ENCODE measurements around the gene NRROS. TPM values are rescaled to one million over a fixed set of nuclear protein-coding genes. Genes with fewer than 3 reads are reported as not detected.

NRROS gene
- total RNA-seq, 1 donor from 2014 or later = 1.4 TPM

DNA sequence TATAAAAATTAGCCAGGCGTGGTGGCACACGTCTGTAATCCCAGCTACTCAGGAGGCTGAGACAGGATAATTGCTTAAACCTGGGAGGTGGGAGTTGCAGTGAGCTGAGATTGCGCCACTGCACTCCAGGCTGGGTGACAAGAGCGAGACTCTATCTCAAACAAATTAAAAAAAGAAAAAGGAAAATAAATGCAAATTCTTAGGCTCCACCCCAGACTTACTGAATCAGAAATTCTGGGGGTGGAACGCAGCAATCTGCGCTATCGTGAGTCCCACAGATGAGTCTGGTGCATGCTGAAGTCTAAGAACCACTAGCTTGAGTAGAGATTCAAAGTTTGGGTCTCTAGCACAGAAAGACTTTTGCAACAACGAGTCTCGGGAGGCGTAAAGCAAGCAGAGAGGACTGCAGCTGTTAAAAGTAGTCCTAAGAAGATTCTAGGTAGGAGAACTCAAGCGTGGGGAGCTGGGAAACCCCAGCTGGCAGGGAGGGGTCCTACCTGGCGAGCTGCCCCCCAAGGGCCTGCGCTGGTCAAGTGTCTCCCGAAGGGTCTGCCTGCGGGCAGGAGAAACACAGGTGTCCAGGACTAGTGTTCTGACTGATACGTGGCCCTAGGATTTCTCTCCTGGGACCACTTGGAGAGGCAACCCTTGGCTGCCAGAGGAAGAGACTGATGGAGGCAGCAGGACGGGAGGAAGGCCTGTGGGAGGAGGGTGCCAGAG, 50.6 kb downstream of the NRROS start:
- Mint-ChIP-seq H3K4me1 (ENCODE audit: low read depth) (no peaks in the 10 kb centered on the region), H3K9me3 (ENCODE audit: low read depth) (no peaks in the 10 kb centered on the region), H3K36me3 (ENCODE audit: insufficient read depth) (no peaks in the 10 kb centered on the region), H3K27me3 (peaks cover 9% of the 10 kb centered on the region), H3K27ac (no peak overlapping the region), H3K4me3 (ENCODE audit: low read depth) (no peak overlapping the region)
- TF ChIP-seq, protein P1, sequence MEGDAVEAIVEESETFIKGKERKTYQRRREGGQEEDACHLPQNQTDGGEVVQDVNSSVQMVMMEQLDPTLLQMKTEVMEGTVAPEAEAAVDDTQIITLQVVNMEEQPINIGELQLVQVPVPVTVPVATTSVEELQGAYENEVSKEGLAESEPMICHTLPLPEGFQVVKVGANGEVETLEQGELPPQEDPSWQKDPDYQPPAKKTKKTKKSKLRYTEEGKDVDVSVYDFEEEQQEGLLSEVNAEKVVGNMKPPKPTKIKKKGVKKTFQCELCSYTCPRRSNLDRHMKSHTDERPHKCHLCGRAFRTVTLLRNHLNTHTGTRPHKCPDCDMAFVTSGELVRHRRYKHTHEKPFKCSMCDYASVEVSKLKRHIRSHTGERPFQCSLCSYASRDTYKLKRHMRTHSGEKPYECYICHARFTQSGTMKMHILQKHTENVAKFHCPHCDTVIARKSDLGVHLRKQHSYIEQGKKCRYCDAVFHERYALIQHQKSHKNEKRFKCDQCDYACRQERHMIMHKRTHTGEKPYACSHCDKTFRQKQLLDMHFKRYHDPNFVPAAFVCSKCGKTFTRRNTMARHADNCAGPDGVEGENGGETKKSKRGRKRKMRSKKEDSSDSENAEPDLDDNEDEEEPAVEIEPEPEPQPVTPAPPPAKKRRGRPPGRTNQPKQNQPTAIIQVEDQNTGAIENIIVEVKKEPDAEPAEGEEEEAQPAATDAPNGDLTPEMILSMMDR (IDR thresholded peaks at IDR 0.05; ENCODE audit: unreplicated experiment) = no peak
- no peak for DNase-seq (ENCODE audit: low spot score, unreplicated experiment)

DNA sequence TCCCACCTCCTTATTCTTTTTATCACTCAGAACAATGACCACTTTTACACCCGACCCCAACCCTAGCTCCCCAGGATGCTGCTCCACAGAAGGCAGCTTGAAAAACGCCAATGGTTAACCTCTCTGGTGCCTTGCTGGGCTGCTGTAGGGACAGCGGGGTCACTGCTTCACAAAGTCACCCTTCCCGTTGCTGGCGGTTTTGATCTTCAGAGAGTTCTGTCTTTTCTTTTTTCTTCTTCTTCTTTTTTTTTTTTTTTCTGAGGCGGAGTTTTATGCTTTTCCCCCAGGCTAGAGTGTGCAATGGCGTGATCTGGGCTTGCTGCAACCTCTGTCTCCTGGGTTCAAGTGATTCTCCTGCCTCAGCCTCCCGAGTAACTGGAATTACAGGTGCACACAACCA, 51.9 kb downstream of the NRROS start:
- H3K27ac Mint-ChIP-seq = no peak overlapping the region
- no peaks in the 10 kb centered on the region for H3K36me3 Mint-ChIP-seq (ENCODE audit: insufficient read depth)
- TF ChIP-seq, protein P1 (IDR thresholded peaks at IDR 0.05; ENCODE audit: unreplicated experiment) = no peak
- peaks cover 9% of the 10 kb centered on the region for H3K27me3 Mint-ChIP-seq
- H3K9me3 Mint-ChIP-seq (ENCODE audit: low read depth) = no peaks in the 10 kb centered on the region
- H3K4me1 Mint-ChIP-seq (ENCODE audit: low read depth) = no peaks in the 10 kb centered on the region
- no peak overlapping the region for H3K4me3 Mint-ChIP-seq (ENCODE audit: low read depth)
- no peak for DNase-seq (ENCODE audit: low spot score, unreplicated experiment)

DNA sequence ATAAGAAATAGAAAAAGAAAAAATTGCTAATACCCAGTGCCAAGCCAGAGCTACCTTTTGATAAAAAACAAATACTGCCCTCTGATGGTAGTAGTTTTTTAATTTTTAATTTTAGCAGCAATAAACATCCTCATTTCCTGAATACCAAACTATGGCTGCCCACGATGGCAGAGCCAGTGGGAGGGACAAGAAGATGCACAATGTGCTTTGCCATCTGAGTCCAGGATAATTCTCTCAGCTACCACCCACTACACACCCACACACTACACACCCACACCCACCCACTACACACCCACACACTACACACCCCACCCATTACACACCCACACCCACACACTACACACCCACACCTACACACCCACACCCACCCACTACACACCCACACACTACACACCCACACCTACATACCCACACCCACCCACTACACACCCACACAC, 54.7 kb downstream of the NRROS start:
- Mint-ChIP-seq H3K27me3 (peaks cover 6% of the 10 kb centered on the region), H3K4me1 (ENCODE audit: low read depth) (no peaks in the 10 kb centered on the region), H3K4me3 (ENCODE audit: low read depth) (no peak overlapping the region), H3K9me3 (ENCODE audit: low read depth) (no peaks in the 10 kb centered on the region), H3K36me3 (ENCODE audit: insufficient read depth) (no peaks in the 10 kb centered on the region), H3K27ac (no peak overlapping the region)
- no peak for DNase-seq (ENCODE audit: low spot score, unreplicated experiment)
- TF ChIP-seq, protein P1 (IDR thresholded peaks at IDR 0.05; ENCODE audit: unreplicated experiment) = no peak

DNA sequence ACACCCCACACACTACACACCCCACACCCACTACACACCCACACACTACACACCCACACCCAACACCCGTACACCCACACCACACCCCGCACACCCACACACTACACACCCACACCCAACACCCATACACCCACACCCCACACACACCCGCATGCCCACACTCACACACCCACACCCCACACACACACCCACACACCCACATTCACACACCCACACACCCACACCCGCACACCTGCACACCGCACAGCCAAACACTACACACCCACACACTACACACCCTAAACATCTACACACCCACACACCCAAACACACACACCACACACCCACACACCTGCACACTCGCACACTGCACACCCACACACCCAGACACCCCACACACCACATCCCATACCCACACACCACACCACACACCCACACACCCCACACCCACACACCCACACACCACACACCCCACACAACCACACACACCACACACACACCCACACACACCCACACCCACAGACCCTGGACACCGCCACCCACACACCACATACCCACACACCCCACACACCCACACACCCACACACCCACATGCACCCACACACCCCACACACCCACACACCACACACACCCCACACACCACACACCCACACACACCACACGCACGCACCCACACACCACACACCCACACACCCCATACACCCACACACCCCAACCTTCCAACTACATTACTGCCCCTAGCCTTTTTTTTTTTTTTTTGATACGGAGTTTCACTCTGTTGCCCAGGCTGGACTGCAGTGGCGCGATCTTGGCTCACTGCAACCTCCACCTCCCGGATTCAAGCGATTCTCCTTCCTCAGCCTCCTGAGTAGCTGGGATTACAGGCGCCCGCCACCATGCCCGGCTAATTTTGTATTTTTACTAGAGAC, 55.7 kb downstream of the NRROS start:
- DNase-seq (ENCODE audit: low spot score, unreplicated experiment) = no peak
- no peaks in the 10 kb centered on the region for H3K4me1 Mint-ChIP-seq (ENCODE audit: low read depth)
- no peaks in the 10 kb centered on the region for H3K36me3 Mint-ChIP-seq (ENCODE audit: insufficient read depth)
- H3K9me3 Mint-ChIP-seq (ENCODE audit: low read depth) = no peaks in the 10 kb centered on the region
- H3K27ac Mint-ChIP-seq = no peak overlapping the region
- TF ChIP-seq, protein P1 (IDR thresholded peaks at IDR 0.05; ENCODE audit: unreplicated experiment) = no peak
- H3K4me3 Mint-ChIP-seq (ENCODE audit: low read depth) = no peak overlapping the region
- peaks cover 6% of the 10 kb centered on the region for H3K27me3 Mint-ChIP-seq

DNA sequence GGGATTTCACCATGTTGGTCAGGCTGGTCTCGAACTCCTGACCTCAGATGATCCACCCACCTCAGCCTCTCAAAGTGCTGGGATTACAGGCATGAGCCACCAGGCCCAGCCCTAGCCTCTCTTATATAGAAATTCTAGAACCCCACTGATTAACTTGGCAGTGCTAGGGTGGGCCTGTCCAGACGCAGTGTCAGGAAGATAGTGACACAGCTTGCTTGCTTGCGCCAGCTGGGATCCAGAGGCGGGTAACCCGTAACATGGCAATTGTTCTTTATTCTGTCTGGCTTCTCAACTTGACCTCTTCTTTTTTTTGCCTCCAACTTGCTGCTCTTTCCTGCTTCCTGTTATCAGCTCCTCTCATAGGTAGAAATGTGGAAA, 56.3 kb downstream of the NRROS start:
- Mint-ChIP-seq H3K27ac (no peak overlapping the region), H3K27me3 (peaks cover 6% of the 10 kb centered on the region), H3K4me3 (ENCODE audit: low read depth) (no peak overlapping the region), H3K9me3 (ENCODE audit: low read depth) (no peaks in the 10 kb centered on the region), H3K4me1 (ENCODE audit: low read depth) (no peaks in the 10 kb centered on the region), H3K36me3 (ENCODE audit: insufficient read depth) (no peaks in the 10 kb centered on the region)
- TF ChIP-seq, protein P1 (IDR thresholded peaks at IDR 0.05; ENCODE audit: unreplicated experiment) = no peak
- DNase-seq (ENCODE audit: low spot score, unreplicated experiment) = no peak

Measured in progenitor cell of endocrine pancreas (in vitro differentiated cells).